Umbilical cord (tissue), 2 donors: ENCODE results near the gene PCDHB9. TPM values are rescaled to one million over a fixed set of nuclear protein-coding genes. Genes with fewer than 3 reads are reported as not detected.
"Not testable (repeated sequence)": the region's sequence is repeated elsewhere in the genome, so short reads cannot be mapped to it uniquely, and the experiment has no call there.

Experiments used
- DNase-seq: peaks from one replicate; pipeline ENCODE4 v3.0.0-alpha.2; 2015; ENCODE audit warnings: low spot score
- total RNA-seq: library from RNA; depleted of rRNA; stranded (reverse); fragments of >200 nt; gene quantifications from one replicate; pipeline ENCODE4 v1.2.3, GENCODE V29; 2014; ENCODE audit warnings: low replicate concordance; ENCODE audit not compliant: insufficient read depth

PCDHB9 gene
- total RNA-seq, result 1.9 TPM

- no peak for DNase-seq
Measured at GRCh38 chr5:141186897-141187512, at the start of gene PCDHB9. TSS of gene PCDHB9 (plus strand) at chr5:141187161. CDS start at chr5:141187319, 158 bp downstream.

- not testable (repeated sequence) for DNase-seq
Measured at GRCh38 chr5:141137346-141137745, 49.6 kb upstream of the PCDHB9 start.

GRCh38 chr5:141149812-141150211 is 37.1 kb upstream of the PCDHB9 start, which contains the start of gene PCDHB6:
TSS of gene PCDHB6 (plus strand) at chr5:141150057. CDS start at chr5:141150258, 201 bp downstream.
- no peak for DNase-seq

- DNase-seq, result no peak
Measured at GRCh38 chr5:141150224-141150992, 36.6 kb upstream of the PCDHB9 start.

- no peak for DNase-seq
Measured at GRCh38 chr5:141150993-141151325, 36.0 kb upstream of the PCDHB9 start.

GRCh38 chr5:141151632-141152031 is 35.3 kb upstream of the PCDHB9 start:
- not testable (repeated sequence) for DNase-seq

GRCh38 chr5:141152096-141152495 is 34.9 kb upstream of the PCDHB9 start:
- not testable (repeated sequence) for DNase-seq

GRCh38 chr5:141155540-141156374 is 31.2 kb upstream of the PCDHB9 start:
- DNase-seq, result no peak

- DNase-seq, result not testable (repeated sequence)
Measured at GRCh38 chr5:141157356-141157755, 29.6 kb upstream of the PCDHB9 start.

- DNase-seq, result not testable (repeated sequence)
Measured at GRCh38 chr5:141157901-141158300, 29.1 kb upstream of the PCDHB9 start.

GRCh38 chr5:141172381-141173204 is 14.4 kb upstream of the PCDHB9 start, which contains the start of gene PCDHB7:
TSS of gene PCDHB7 (plus strand) at chr5:141172644. CDS start at chr5:141172836, 192 bp downstream.
- DNase-seq, result no peak

- DNase-seq, result not testable (repeated sequence)
Measured at GRCh38 chr5:141174291-141175104, 12.5 kb upstream of the PCDHB9 start.

GRCh38 chr5:141175933-141176332 is 11.0 kb upstream of the PCDHB9 start:
- DNase-seq, result no peak

GRCh38 chr5:141177577-141178191 is 9.3 kb upstream of the PCDHB9 start, which contains the start of gene PCDHB8:
TSS of gene PCDHB8 (plus strand) at chr5:141177790. CDS start at chr5:141178035, 245 bp downstream.
- DNase-seq, result not testable (repeated sequence)

- not testable (repeated sequence) for DNase-seq
Measured at GRCh38 chr5:141179371-141179770, 7.6 kb upstream of the PCDHB9 start.

- DNase-seq, result not testable (repeated sequence)
Measured at GRCh38 chr5:141179876-141180275, 7.1 kb upstream of the PCDHB9 start.

GRCh38 chr5:141180313-141180712 is 6.6 kb upstream of the PCDHB9 start:
- DNase-seq, result no peak

GRCh38 chr5:141182248-141182647 is 4.7 kb upstream of the PCDHB9 start, which contains the start of gene PCDHB16:
TSS of gene PCDHB16 (plus strand) at chr5:141182387. CDS start at chr5:141182560, 173 bp downstream.
- no peak for DNase-seq

- not testable (repeated sequence) for DNase-seq
Measured at GRCh38 chr5:141184117-141184855, 2.7 kb upstream of the PCDHB9 start.
